GM12878 (cell line): ENCODE data around the gene C3orf20. TPM values are rescaled to one million over a fixed set of nuclear protein-coding genes. Genes with fewer than 3 reads are reported as not detected.
A peak's percentile ranks its signal among the peaks of the same experiment; 100 is the strongest.

Experiments
- ATAC-seq: fragments of 200-7000 bp; cut with Tn5 transposase; 3 replicates; pipeline ENCODE4 v1.9.1; 2020; ENCODE audit warnings: mild to moderate bottlenecking, moderate library complexity
- BruUV-seq: library from RNA; stranded (reverse); fragments of 400-500 nt; replicated peaks from 2 replicates; lab custom pipeline; 2021; lab: Mats Ljungman, UMichigan
- CTCF ChIA-PET: fragments of 300-600 bp; sonication (Branson Sonifier 250); formaldehyde crosslinking; extraction: SDS; loops from one replicate; lab custom pipeline; 2021; ENCODE audit warnings: inconsistent platforms; lab: Yijun Ruan, JAX
- POLR2A ChIA-PET: fragments of 350-600 bp; formaldehyde crosslinking; extraction: SDS; loops from one replicate; lab custom pipeline; 2021; ENCODE audit warnings: inconsistent platforms; lab: Charles Lee
- RAD21 ChIA-PET: fragments of 300-600 bp; sonication (Branson Sonifier 250); formaldehyde crosslinking; loops from one replicate; lab custom pipeline; 2023; ENCODE audit warnings: antibody characterized with exemption; ENCODE audit not compliant: unreplicated experiment; lab: Charles Lee
- SMC1A ChIA-PET: fragments of 300-600 bp; sonication (Branson Sonifier 250); formaldehyde crosslinking; loops from one replicate; lab custom pipeline; 2023; ENCODE audit not compliant: unreplicated experiment, uncharacterized antibody; lab: Charles Lee
- DNase-seq: peaks from one replicate; pipeline ENCODE4 v3.0.0-alpha.2; 2011; ENCODE audit warnings: low read depth, low spot score
- FAIRE-seq: peaks from 3 replicates; lab custom pipeline; 2011; peaks lifted over from hg19 to GRCh38; lab: Jason Lieb, UNC
- H2AFZ ChIP-seq: 2 replicates; pipeline ENCODE4 v1.6.0; 2011; ENCODE audit warnings: low read depth, low read length, control low read depth; ENCODE audit not compliant: control insufficient read depth
- H3K27ac ChIP-seq: 2 replicates; pipeline ENCODE4 v1.5.1; 2011; ENCODE audit warnings: control low read depth; ENCODE audit not compliant: control insufficient read depth, insufficient read depth
- H3K27me3 ChIP-seq, 2 experiments: replicated peaks in 1 of 2; 2 replicates each; pipeline versions ENCODE4 v1.6.0 to v1.6.1; 2011; ENCODE audit warnings: low read length in 1 of 2; ENCODE audit not compliant: control insufficient read depth in 2 of 2, insufficient read depth in 2 of 2
- H3K36me3 ChIP-seq, 2 experiments: 2 replicates each; pipeline ENCODE4 v1.5.1; 2011; ENCODE audit warnings: low read length in 1 of 2; ENCODE audit not compliant: control insufficient read depth in 2 of 2, insufficient read depth in 2 of 2
- H3K4me1 ChIP-seq: 2 replicates; pipeline ENCODE4 v1.6.1; 2011; ENCODE audit warnings: mild to moderate bottlenecking, low read length, moderate library complexity, mixed read lengths; ENCODE audit not compliant: control insufficient read depth, insufficient read depth
- H3K4me2 ChIP-seq: 2 replicates; pipeline ENCODE4 v1.6.0; 2011; ENCODE audit warnings: control low read depth; ENCODE audit not compliant: control insufficient read depth, insufficient read depth
- H3K4me3 ChIP-seq: fragments of 200-600 bp; sonication (generic); 2 replicates; pipeline ENCODE4 v1.5.1; 2016
- H3K79me2 ChIP-seq: 2 replicates; pipeline ENCODE4 v1.6.0; 2011; ENCODE audit warnings: low read length; ENCODE audit not compliant: control insufficient read depth, insufficient read depth
- H3K9ac ChIP-seq: 2 replicates; pipeline ENCODE4 v1.8.0; 2011; ENCODE audit warnings: low read length, control low read depth, mixed read lengths; ENCODE audit not compliant: control insufficient read depth, insufficient read depth
- H3K9me3 ChIP-seq: replicated peaks from 3 replicates; pipeline ENCODE4 v1.5.1; 2011; ENCODE audit warnings: mild to moderate bottlenecking, low read length; ENCODE audit not compliant: control insufficient read depth, insufficient read depth
- H4K20me1 ChIP-seq: 2 replicates; pipeline ENCODE4 v1.6.0; 2011; ENCODE audit not compliant: control insufficient read depth, insufficient read depth
- ATF7 ChIP-seq: fragments of 450-650 bp; IDR thresholded peaks from 2 replicates; pipeline ENCODE4 v1.6.1; 2016; ENCODE audit warnings: low read depth, mild to moderate bottlenecking
- FOS ChIP-seq: IDR thresholded peaks from 3 replicates; pipeline ENCODE4 v1.6.1; 2011; ENCODE audit warnings: borderline replicate concordance; ENCODE audit not compliant: insufficient read length; ENCODE audit errors: extremely low read depth
- IKZF1 ChIP-seq: fragments of 450-650 bp; conservative IDR thresholded peaks from 2 replicates; pipeline ENCODE4 v1.6.1; 2017; ENCODE audit warnings: antibody characterized with exemption, mild to moderate bottlenecking
- MLLT1 ChIP-seq: fragments of 450-650 bp; IDR thresholded peaks from 2 replicates; pipeline ENCODE4 v1.6.1; 2016; ENCODE audit warnings: mild to moderate bottlenecking
- ZBTB40 ChIP-seq: fragments of 450-650 bp; IDR thresholded peaks from 2 replicates; pipeline ENCODE4 v1.6.1; 2016; ENCODE audit warnings: mild to moderate bottlenecking, moderate library complexity, borderline replicate concordance
- WGBS: methylation state at CpG from one replicate; pipeline ENCODE4 v1.1.6; 2016; ENCODE audit warnings: low lambda C conversion rate; ENCODE audit not compliant: insufficient replicate concordance, insufficient coverage; ENCODE audit errors: missing lambda C conversion rate; 5-methylcytosine and 5-hydroxymethylcytosine counted together
- in situ Hi-C: fragments of 300-500 bp; cut with MboI; formaldehyde crosslinking; loops from 9 replicates; pipeline ENCODE4 v1.14.3; 2018; ENCODE audit warnings: mixed read lengths
- intact Hi-C: fragments of 100-400 bp; cut with micrococcal nuclease; formaldehyde crosslinking; loops from one replicate; pipeline ENCODE4 v1.14.2; 2022; ENCODE audit not compliant: unreplicated experiment
- polyA plus RNA-seq, 11 experiments: library from polyadenylated mRNA; depleted of rRNA in 4 of 11; unstranded in 6 of 11; stranded (reverse) in 5 of 11; fragments of >200 nt; fragmentation: Nextera tagmentation in 4 of 11; fragmentation: Illumina TruSeq in 1 of 11; extraction: Ambion mirVana in 4 of 11; extraction: Trizol in 1 of 11; gene quantifications; 1 replicate in 1 of 11; 2 replicates in 10 of 11; pipeline versions ENCODE4 v1.2.1 to v1.2.3, GENCODE V29; 2011 to 2016; ENCODE audit warnings: inconsistent platforms in 2 of 11, missing spikeins in 2 of 11, low read depth in 1 of 11
- total RNA-seq, 4 experiments: library from RNA; depleted of rRNA in 3 of 4; stranded (reverse); fragments of >200 nt in 3 of 4; fragmentation: Illumina TruSeq in 1 of 4; extraction: Trizol in 1 of 4; gene quantifications; 2 replicates each; pipeline versions ENCODE4 v1.2.1 to v1.2.3, GENCODE V29; 2013 to 2021
- TF ChIP-seq, protein P1 (sequence below): IDR thresholded peaks from 2 replicates; pipeline ENCODE4 v1.6.1; 2012; ENCODE audit warnings: low read length, inconsistent platforms
- TF ChIP-seq, protein P2 (sequence below): fragments of 150-350 bp; IDR thresholded peaks from 2 replicates; pipeline ENCODE4 v1.6.1; 2014; ENCODE audit warnings: mild to moderate bottlenecking, low read depth, low read length

C3orf20 gene
- total and polyA plus RNA-seq, 10 of the 15 experiments (the other 5 are each of a cell fraction or from before 2014, with no cell fraction given) = 0.05 to 2.9 (median 1.0) TPM

DNA sequence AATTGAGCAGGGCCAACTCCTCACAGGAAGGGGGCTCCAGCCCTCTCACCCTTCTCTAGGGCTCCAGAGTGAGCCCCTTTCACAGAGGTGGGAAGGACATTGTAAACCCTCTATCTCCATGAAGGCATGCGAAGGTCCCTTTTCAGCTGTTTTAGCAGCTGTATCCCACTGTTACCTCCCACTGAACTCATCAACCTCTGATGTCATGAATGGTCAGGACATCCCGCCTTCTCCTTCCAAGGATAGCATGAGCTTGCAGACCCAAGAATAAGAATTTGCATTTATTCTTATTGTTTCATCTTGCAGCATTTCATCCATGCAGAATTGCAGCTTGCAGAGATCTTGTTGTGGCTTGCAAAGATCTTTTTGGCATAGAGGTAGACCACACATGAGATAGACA is 119.5 kb downstream of the C3orf20 start (continued):
- TF ChIP-seq FOS = no peak
- TF ChIP-seq, protein P1, sequence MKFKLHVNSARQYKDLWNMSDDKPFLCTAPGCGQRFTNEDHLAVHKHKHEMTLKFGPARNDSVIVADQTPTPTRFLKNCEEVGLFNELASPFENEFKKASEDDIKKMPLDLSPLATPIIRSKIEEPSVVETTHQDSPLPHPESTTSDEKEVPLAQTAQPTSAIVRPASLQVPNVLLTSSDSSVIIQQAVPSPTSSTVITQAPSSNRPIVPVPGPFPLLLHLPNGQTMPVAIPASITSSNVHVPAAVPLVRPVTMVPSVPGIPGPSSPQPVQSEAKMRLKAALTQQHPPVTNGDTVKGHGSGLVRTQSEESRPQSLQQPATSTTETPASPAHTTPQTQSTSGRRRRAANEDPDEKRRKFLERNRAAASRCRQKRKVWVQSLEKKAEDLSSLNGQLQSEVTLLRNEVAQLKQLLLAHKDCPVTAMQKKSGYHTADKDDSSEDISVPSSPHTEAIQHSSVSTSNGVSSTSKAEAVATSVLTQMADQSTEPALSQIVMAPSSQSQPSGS = no peak

- in situ Hi-C loops = loop anchor here (5.0 kb wide), 1 partner anchor 126 kb away; no protein-coding TSS in a partner anchor
- ChIA-PET SMC1A (interaction anchor here (1.1 to 1.6 kb wide), 2 partner anchors 15 to 125 kb away, joined by 5 to 6 read pairs; no protein-coding TSS in a partner anchor), RAD21 (interaction anchor here (1.1 kb wide), 1 partner anchor 39 kb away, joined by 4 read pairs; no protein-coding TSS in a partner anchor), CTCF (interaction anchor here (0.8 to 4.4 kb wide), 4 partner anchors 14 to 255 kb away, joined by 3 to 46 read pairs (median 3); partner anchors contain the start of gene C3orf20), POLR2A (no interaction called here)
- Histone ChIP-seq H4K20me1 (no peaks in the 10 kb centered on the region), H2AFZ (no peak overlapping the region), H3K4me3 (no peak overlapping the region), H3K4me1 (no peaks in the 10 kb centered on the region), H3K36me3 (no peaks in the 10 kb centered on the region), H3K4me2 (no peak overlapping the region), H3K27ac (no peak overlapping the region), H3K27me3 (peaks cover 1 to 2% of the 10 kb centered on the region in 2 experiments; a peak in 2 of 4 replicates), H3K9me3 (no peaks in the 10 kb centered on the region), H3K79me2 (no peaks in the 10 kb centered on the region), H3K9ac (no peak overlapping the region)
- WGBS = 50% methylated on average over 2 of the region's 2 CpGs
- DNase-seq (no peak), FAIRE-seq (no peak), ATAC-seq (no peak)
- BruUV-seq = no TSS peak
- intact Hi-C loops = no loop called here
- no peak for TF ChIP-seq IKZF1
- TF ChIP-seq ATF7 = no peak
- TF ChIP-seq ZBTB40 = no peak
- TF ChIP-seq, protein P2, sequence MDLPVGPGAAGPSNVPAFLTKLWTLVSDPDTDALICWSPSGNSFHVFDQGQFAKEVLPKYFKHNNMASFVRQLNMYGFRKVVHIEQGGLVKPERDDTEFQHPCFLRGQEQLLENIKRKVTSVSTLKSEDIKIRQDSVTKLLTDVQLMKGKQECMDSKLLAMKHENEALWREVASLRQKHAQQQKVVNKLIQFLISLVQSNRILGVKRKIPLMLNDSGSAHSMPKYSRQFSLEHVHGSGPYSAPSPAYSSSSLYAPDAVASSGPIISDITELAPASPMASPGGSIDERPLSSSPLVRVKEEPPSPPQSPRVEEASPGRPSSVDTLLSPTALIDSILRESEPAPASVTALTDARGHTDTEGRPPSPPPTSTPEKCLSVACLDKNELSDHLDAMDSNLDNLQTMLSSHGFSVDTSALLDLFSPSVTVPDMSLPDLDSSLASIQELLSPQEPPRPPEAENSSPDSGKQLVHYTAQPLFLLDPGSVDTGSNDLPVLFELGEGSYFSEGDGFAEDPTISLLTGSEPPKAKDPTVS = no peak
- peak; percentile 52; the same call in 1 of the 2 replicates for TF ChIP-seq MLLT1
Observed at GRCh38 chr3:14795996-14796395, 121.1 kb downstream of the C3orf20 start.
